Transverse colon (tissue), 4 donors: Measurements from ENCODE around the gene SERPINB1. TPM values are rescaled to one million over a fixed set of nuclear protein-coding genes. Genes with fewer than 3 reads are reported as not detected.

Source experiments
- DNase-seq: peaks from one replicate; pipeline ENCODE4 v3.0.0-alpha.2; 2019
- H3K27ac ChIP-seq, 4 donors: fragments of 200-600 bp; sonication (generic); 2 replicates each; pipeline ENCODE4 v1.5.1; 2016 to 2018; ENCODE audit warnings: inconsistent platforms in 4 of 4
- H3K27me3 ChIP-seq: fragments of 200-600 bp; sonication (generic); 2 replicates; pipeline ENCODE4 v1.5.1; 2017; ENCODE audit warnings: inconsistent platforms
- H3K36me3 ChIP-seq, 4 donors: fragments of 200-600 bp; sonication (generic); 2 replicates each; pipeline ENCODE4 v1.5.1; 2017 to 2019; ENCODE audit warnings: inconsistent platforms in 4 of 4
- H3K4me1 ChIP-seq, 4 donors: fragments of 200-600 bp; sonication (generic); 2 replicates each; pipeline ENCODE4 v1.5.1; 2017 to 2020; ENCODE audit warnings: inconsistent platforms in 4 of 4
- H3K4me3 ChIP-seq, 4 donors: fragments of 200-600 bp; sonication (generic); 1 replicate in 1 of 4; 2 replicates in 3 of 4; pipeline versions ENCODE4 v1.5.1 to v1.6.1; 2017 to 2019; ENCODE audit warnings: inconsistent platforms in 4 of 4
- H3K9me3 ChIP-seq, 2 donors: fragments of 200-600 bp; sonication (generic); 2 replicates each; pipeline ENCODE4 v1.5.1; 2017 to 2019; ENCODE audit warnings: inconsistent platforms in 2 of 2
- EP300 ChIP-seq: sonication (generic); formaldehyde crosslinking; IDR thresholded peaks from one replicate; pipeline ENCODE4 v1.6.1; 2017; ENCODE audit warnings: antibody characterized with exemption, low read depth
- POLR2A ChIP-seq: fragments of 450-650 bp; IDR thresholded peaks from one replicate; pipeline ENCODE4 v1.6.1; 2016; ENCODE audit warnings: antibody characterized with exemption, mild to moderate bottlenecking, moderate library complexity
- POLR2AphosphoS5 ChIP-seq, 3 donors: sonication (generic); formaldehyde crosslinking; IDR thresholded peaks; one replicate each; pipeline ENCODE4 v1.6.1; 2016; ENCODE audit warnings: antibody characterized with exemption in 3 of 3
- WGBS, 2 donors: methylation state at CpG; one replicate each; pipeline ENCODE4 v1.1.5; 2018; ENCODE audit warnings: low coverage in 1 of 2; 5-methylcytosine and 5-hydroxymethylcytosine counted together
- in situ Hi-C, 4 donors: fragments of 200-750 bp; cut with MboI; loops; one replicate each; pipeline versions ENCODE4 v1.15.0 to v1.15.1; 2017; ENCODE audit warnings: low sequenced_read_pairs in 3 of 4, low pct_ligation_motif_present in 1 of 4, low pct_unique_long_range_greater_than_20kb in 1 of 4
- intact Hi-C: fragments of 100-400 bp; cut with DNase I; formaldehyde crosslinking; loops from one replicate; pipeline ENCODE4 v1.15.1; 2023; ENCODE audit warnings: low total_unique reads
- total RNA-seq, 4 donors: library from RNA; depleted of rRNA; stranded (reverse); fragments of >200 nt; gene quantifications; one replicate each; pipeline ENCODE4 v1.1.0, GENCODE V29; 2016
- TF ChIP-seq, protein P1 (sequence below), 5 experiments: fragments of 200-600 bp in 3 of 5; fragments of 450-650 bp in 2 of 5; sonication (generic) in 3 of 5; IDR thresholded peaks; 1 replicate in 2 of 5; 2 replicates in 3 of 5; pipeline ENCODE4 v1.5.1; 2016 to 2017; ENCODE audit warnings: antibody characterized with exemption in 5 of 5, inconsistent platforms in 3 of 5, mild to moderate bottlenecking in 2 of 5, moderate library complexity in 1 of 5

Gene SERPINB1
- total RNA-seq, 4 donors from 2014 or later: 22.3 to 140 (median 88.4) TPM

DNA sequence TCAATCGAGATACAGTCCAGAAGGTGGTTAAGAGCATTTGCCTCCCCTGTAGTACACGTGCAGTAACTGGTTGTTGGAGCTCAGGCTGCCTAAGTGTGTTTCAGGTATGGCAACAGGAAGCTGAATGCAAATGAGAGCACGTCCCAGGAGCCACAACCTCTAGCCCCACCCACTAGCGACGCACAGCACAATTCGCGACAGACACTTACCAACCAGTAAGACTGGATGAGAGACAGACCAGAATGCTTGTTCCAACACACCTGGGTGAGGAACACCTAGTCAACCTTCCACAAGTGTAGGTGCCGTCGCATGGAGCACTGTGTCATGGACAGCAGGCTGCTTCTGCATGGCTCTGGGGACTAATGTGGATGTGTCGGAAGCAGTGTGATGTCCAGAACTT, 7.2 kb upstream of the SERPINB1 start:
- Histone ChIP-seq H3K9me3 (no peaks in the 10 kb centered on the region), H3K36me3 (no peaks in the 10 kb centered on the region), H3K4me1 (peaks cover 3 to 18% (median 11%) of the 10 kb centered on the region in 4 donors), H3K27ac (no peak overlapping the region), H3K27me3 (no peaks in the 10 kb centered on the region), H3K4me3 (no peak overlapping the region)
- TF ChIP-seq, protein P1, sequence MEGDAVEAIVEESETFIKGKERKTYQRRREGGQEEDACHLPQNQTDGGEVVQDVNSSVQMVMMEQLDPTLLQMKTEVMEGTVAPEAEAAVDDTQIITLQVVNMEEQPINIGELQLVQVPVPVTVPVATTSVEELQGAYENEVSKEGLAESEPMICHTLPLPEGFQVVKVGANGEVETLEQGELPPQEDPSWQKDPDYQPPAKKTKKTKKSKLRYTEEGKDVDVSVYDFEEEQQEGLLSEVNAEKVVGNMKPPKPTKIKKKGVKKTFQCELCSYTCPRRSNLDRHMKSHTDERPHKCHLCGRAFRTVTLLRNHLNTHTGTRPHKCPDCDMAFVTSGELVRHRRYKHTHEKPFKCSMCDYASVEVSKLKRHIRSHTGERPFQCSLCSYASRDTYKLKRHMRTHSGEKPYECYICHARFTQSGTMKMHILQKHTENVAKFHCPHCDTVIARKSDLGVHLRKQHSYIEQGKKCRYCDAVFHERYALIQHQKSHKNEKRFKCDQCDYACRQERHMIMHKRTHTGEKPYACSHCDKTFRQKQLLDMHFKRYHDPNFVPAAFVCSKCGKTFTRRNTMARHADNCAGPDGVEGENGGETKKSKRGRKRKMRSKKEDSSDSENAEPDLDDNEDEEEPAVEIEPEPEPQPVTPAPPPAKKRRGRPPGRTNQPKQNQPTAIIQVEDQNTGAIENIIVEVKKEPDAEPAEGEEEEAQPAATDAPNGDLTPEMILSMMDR (IDR thresholded peaks at IDR 0.05): no peak
- TF ChIP-seq POLR2AphosphoS5 (IDR thresholded peaks at IDR 0.05) (no peak), POLR2A (no peak), EP300 (no peak)
- peak; percentile 58 for DNase-seq
- 61% methylated on average over 10 of the region's 10 CpGs; no CpG with 5 or more reads in 1 of the 2 donors for WGBS, 2 donors
- intact Hi-C loops (loop anchor here (5.0 kb wide), 1 partner anchor 83 kb away; no protein-coding TSS in a partner anchor), in situ Hi-C loops (loop anchor here in 2 of 4 donors (5.0 to 10.0 kb wide), 2 partner anchors 54 to 63 kb away; no protein-coding TSS in a partner anchor)

DNA sequence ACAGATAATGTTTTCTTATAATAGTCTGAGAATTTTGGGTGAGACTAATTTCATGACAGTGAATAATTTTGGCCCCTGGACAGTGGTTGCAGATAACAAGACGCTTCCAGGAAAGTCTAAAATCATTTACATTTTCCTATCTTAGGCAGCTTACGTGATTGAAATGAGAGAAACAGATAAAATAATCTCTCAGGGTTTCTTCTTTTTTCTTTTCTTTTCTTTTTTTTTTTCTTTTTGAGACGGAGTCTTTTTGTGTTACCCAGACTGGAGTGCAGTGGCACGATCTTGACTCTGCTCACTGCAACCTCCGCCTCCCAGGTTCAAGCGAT, 4.2 kb upstream of the SERPINB1 start:
- in situ Hi-C loops (loop anchor here in 2 of 4 donors (5.0 to 10.0 kb wide), 2 partner anchors 51 to 66 kb away; no protein-coding TSS in a partner anchor), intact Hi-C loops (loop anchor here (5.0 kb wide), 1 partner anchor 86 kb away; no protein-coding TSS in a partner anchor)
- Histone ChIP-seq H3K9me3 (no peaks in the 10 kb centered on the region), H3K4me1 (peaks cover 5 to 31% (median 21%) of the 10 kb centered on the region in 4 donors), H3K27ac (peak overlapping the region; percentile 63 to 79 (median 76)), H3K4me3 (peak overlapping the region in 1 of 4 donors; percentile 12), H3K36me3 (no peaks in the 10 kb centered on the region), H3K27me3 (no peaks in the 10 kb centered on the region)
- WGBS, 2 donors: 51 to 77% methylated on average over 5 to 6 of the region's 6 CpGs
- no peak for DNase-seq
- no peak for TF ChIP-seq POLR2A
- TF ChIP-seq, protein P1 (IDR thresholded peaks at IDR 0.05): no peak
- no peak for TF ChIP-seq EP300
- TF ChIP-seq POLR2AphosphoS5 (IDR thresholded peaks at IDR 0.05): no peak

DNA sequence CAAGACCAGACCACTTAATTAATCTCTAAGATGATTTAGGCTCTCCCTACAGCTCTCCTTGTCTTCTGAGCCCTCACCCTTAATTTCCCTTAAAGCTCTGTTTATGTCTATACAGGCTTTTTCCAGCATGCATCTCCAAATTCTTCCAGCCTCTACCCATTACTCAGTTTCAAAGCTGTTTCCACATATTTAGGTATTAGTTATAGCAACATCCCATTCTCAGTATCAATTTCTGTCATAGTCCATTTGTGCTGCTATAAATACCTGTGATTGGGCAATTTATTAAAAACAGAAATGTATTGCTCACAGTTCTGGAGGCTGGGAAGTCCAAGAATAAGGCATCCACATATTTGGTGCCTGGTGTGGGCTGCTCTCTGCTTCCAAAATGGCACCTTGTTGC, 2.3 kb upstream of the SERPINB1 start:
- TF ChIP-seq, protein P1 (IDR thresholded peaks at IDR 0.05): no peak
- no peak for TF ChIP-seq POLR2A
- Histone ChIP-seq H3K4me1 (peaks cover 20 to 49% (median 37%) of the 10 kb centered on the region in 4 donors), H3K9me3 (no peaks in the 10 kb centered on the region), H3K27ac (peak overlapping the region in 1 of 4 donors; percentile 13), H3K36me3 (no peaks in the 10 kb centered on the region), H3K4me3 (no peak overlapping the region), H3K27me3 (no peaks in the 10 kb centered on the region)
- DNase-seq: no peak
- intact Hi-C loops (loop anchor here (5.0 kb wide), 1 partner anchor 213 kb away; no protein-coding TSS in a partner anchor), in situ Hi-C loops (loop anchor here in 2 of 4 donors (10.0 kb wide), 1 partner anchor 49 kb away; no protein-coding TSS in a partner anchor)

DNA sequence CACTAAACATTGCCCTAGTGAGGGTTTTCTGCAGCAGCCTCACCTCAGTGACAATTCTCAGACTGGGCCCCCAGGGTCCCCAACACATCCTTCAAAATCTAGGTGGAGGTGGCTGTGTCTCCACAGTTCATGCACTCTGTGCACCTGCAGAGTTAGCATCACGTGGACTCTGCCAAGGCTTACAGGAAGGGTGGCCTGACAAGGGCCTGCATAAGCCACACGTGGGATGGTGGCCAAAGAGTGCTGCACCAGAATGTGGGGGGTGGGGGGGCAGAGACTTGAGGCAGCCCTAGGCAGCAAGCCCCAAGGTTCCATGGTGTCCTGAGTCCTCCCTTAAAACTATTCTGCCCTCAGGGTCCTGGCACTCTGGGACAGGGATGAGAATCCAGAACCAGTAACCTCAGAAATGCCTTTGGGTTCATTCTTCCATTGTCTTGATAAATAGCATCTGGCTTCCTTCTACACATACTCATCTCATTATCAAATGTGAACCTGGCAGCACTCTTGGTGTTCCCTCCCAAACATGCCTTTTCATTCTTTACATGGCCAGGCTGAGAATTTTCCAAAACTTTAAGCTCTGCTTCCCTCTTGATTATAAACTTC, 1.6 kb upstream of the SERPINB1 start:
- peak overlapping the region; percentile 95 to 99 (median 97) for H3K27ac ChIP-seq
- no peaks in the 10 kb centered on the region for H3K9me3 ChIP-seq
- DNase-seq: no peak
- no peak overlapping the region for H3K4me3 ChIP-seq
- in situ Hi-C loops (loop anchor here in 2 of 4 donors (10.0 kb wide), 1 partner anchor 48 kb away; no protein-coding TSS in a partner anchor), intact Hi-C loops (loop anchor here (5.0 kb wide), 1 partner anchor 214 kb away; no protein-coding TSS in a partner anchor)
- 50% methylated on average over 2 of the region's 2 CpGs; no CpG with 5 or more reads in 1 of the 2 donors for WGBS, 2 donors
- H3K36me3 ChIP-seq: peaks cover 0 to 3% (median 0%) of the 10 kb centered on the region in 4 donors
- peaks cover 20 to 57% (median 41%) of the 10 kb centered on the region in 4 donors for H3K4me1 ChIP-seq
- no peaks in the 10 kb centered on the region for H3K27me3 ChIP-seq
- TF ChIP-seq, protein P1 (IDR thresholded peaks at IDR 0.05): no peak
- TF ChIP-seq POLR2AphosphoS5 (IDR thresholded peaks at IDR 0.05) (no peak), EP300 (no peak)
